MCF 10A (cell line): ENCODE data around the gene GABRR2. TPM values are rescaled to one million over a fixed set of nuclear protein-coding genes. Genes with fewer than 3 reads are reported as not detected.
A peak's percentile ranks its signal among the peaks of the same experiment; 100 is the strongest.

Experiments
- BruUV-seq: library from RNA; stranded (reverse); fragments of 400-500 nt; replicated peaks from 2 replicates; lab custom pipeline; 2021; lab: Mats Ljungman, UMichigan
- CTCF ChIA-PET: fragments of 300-600 bp; sonication (Branson Sonifier 250); formaldehyde crosslinking; extraction: SDS; loops from one replicate; lab custom pipeline; 2021; ENCODE audit warnings: antibody characterized with exemption, inconsistent platforms; lab: Yijun Ruan, JAX
- POLR2A ChIA-PET: fragments of 300-600, 350-650 bp; sonication (Branson Sonifier 250); formaldehyde crosslinking; extraction: SDS; loops from one replicate; lab custom pipeline; 2020; ENCODE audit warnings: antibody characterized with exemption, inconsistent platforms; lab: Yijun Ruan, JAX
- DNase-seq: peaks from one replicate; pipeline ENCODE4 v3.0.0-alpha.2; 2018; ENCODE audit not compliant: unreplicated experiment
- H3K27ac Mint-ChIP-seq: one replicate; pipeline ENCODE4 v1.8.0; 2022; ENCODE audit warnings: mild to moderate bottlenecking, low read depth, mixed read lengths; ENCODE audit not compliant: unreplicated experiment
- H3K27me3 Mint-ChIP-seq: one replicate; pipeline ENCODE4 v1.8.0; 2022; ENCODE audit warnings: mixed read lengths; ENCODE audit not compliant: insufficient read depth, unreplicated experiment
- H3K36me3 Mint-ChIP-seq: one replicate; pipeline ENCODE4 v1.8.0; 2022; ENCODE audit warnings: mild to moderate bottlenecking, moderate library complexity, mixed read lengths; ENCODE audit not compliant: insufficient read depth, unreplicated experiment
- H3K4me1 Mint-ChIP-seq: one replicate; pipeline ENCODE4 v1.8.0; 2022; ENCODE audit warnings: mixed read lengths; ENCODE audit not compliant: insufficient read depth, unreplicated experiment
- H3K4me3 Mint-ChIP-seq: one replicate; pipeline ENCODE4 v1.8.0; 2022; ENCODE audit warnings: mild to moderate bottlenecking, moderate library complexity, mixed read lengths; ENCODE audit not compliant: unreplicated experiment
- H3K9me3 Mint-ChIP-seq: one replicate; pipeline ENCODE4 v1.8.0; 2022; ENCODE audit warnings: mixed read lengths; ENCODE audit not compliant: unreplicated experiment
- intact Hi-C: fragments of 100-400 bp; cut with micrococcal nuclease; formaldehyde crosslinking; loops from 2 replicates; pipeline ENCODE4 v1.14.1; 2022
- total RNA-seq: library from RNA; stranded (reverse); gene quantifications from 2 replicates; pipeline ENCODE4 v1.2.3, GENCODE V29; 2022
- TF ChIP-seq, protein P1 (sequence below): fragments of 200-600 bp; IDR thresholded peaks from one replicate; pipeline ENCODE4 v1.8.0; 2022; ENCODE audit warnings: antibody characterized with exemption, mild to moderate bottlenecking; ENCODE audit not compliant: unreplicated experiment

GABRR2 gene
- total RNA-seq, 1 experiment from 2014 or later: not detected

DNA sequence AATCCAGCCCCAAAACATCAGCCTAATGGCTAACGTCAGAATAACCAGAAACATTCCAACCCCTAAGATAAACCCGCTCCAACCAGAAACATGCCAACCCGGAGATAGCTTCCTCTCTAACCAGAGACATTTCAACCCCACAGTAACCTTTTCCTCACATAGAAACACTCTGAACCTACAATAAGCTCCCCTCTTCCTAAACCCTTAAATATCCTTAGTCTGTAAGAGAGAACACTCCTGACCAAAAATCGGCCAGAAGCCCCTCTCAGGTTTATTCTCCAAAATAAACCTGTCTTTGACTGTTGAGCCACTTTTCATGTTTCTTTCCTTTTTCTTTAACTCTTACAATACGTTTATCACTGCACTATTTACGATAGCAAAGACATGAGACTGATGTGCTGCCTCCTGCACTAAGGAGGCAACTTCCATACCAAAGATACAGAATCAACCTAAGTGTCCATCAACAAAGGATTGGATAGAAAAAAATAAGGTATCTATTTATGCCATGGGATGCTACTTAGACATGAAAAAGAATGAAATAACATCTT lies 5.0 kb upstream of the GABRR2 start:
- ChIA-PET POLR2A (no interaction called here), CTCF (interaction anchor here (0.6 kb wide), 1 partner anchor 14 kb away, joined by 3 read pairs; no protein-coding TSS in a partner anchor)
- H3K4me3 Mint-ChIP-seq: no peak overlapping the region
- H3K36me3 Mint-ChIP-seq: no peaks in the 10 kb centered on the region
- H3K27me3 Mint-ChIP-seq: no peaks in the 10 kb centered on the region
- H3K9me3 Mint-ChIP-seq: no peaks in the 10 kb centered on the region
- no peaks in the 10 kb centered on the region for H3K4me1 Mint-ChIP-seq
- H3K27ac Mint-ChIP-seq: no peak overlapping the region
- TF ChIP-seq, protein P1, sequence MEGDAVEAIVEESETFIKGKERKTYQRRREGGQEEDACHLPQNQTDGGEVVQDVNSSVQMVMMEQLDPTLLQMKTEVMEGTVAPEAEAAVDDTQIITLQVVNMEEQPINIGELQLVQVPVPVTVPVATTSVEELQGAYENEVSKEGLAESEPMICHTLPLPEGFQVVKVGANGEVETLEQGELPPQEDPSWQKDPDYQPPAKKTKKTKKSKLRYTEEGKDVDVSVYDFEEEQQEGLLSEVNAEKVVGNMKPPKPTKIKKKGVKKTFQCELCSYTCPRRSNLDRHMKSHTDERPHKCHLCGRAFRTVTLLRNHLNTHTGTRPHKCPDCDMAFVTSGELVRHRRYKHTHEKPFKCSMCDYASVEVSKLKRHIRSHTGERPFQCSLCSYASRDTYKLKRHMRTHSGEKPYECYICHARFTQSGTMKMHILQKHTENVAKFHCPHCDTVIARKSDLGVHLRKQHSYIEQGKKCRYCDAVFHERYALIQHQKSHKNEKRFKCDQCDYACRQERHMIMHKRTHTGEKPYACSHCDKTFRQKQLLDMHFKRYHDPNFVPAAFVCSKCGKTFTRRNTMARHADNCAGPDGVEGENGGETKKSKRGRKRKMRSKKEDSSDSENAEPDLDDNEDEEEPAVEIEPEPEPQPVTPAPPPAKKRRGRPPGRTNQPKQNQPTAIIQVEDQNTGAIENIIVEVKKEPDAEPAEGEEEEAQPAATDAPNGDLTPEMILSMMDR: no peak
- intact Hi-C loops: no loop called here
- DNase-seq: no peak
- BruUV-seq: no TSS peak

DNA sequence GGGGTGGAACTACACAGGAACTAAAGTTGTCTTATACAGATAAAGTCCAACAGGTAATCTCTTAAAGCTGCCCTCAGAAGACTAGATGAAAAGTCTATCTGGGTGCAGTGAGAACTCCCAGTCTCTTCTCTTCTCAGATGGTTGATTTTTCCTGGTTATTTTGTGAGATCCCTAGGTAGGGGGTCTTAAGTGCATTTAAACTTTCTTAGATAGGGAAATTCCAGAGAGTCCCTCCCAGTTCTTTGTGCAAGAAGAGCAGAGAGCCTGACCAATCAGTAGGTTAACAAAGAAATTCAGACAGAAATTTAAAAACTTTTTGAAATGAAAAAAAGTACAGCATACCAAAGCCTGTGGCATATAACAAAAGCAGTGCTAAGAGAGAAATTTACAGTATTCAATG lies 2.0 kb upstream of the GABRR2 start:
- H3K4me1 Mint-ChIP-seq: peaks cover 5% of the 10 kb centered on the region
- DNase-seq: no peak
- no TSS peak for BruUV-seq
- POLR2A ChIA-PET: no interaction called here
- no peak overlapping the region for H3K27ac Mint-ChIP-seq
- H3K27me3 Mint-ChIP-seq: no peaks in the 10 kb centered on the region
- TF ChIP-seq, protein P1: no peak
- H3K4me3 Mint-ChIP-seq: no peak overlapping the region
- intact Hi-C loops: no loop called here
- H3K9me3 Mint-ChIP-seq: no peaks in the 10 kb centered on the region
- CTCF ChIA-PET: no interaction called here
- no peaks in the 10 kb centered on the region for H3K36me3 Mint-ChIP-seq

- peaks cover 11% of the 10 kb centered on the region for H3K4me1 Mint-ChIP-seq
- DNase-seq: no peak
- ChIA-PET CTCF (no interaction called here), POLR2A (no interaction called here)
- no peak overlapping the region for H3K27ac Mint-ChIP-seq
- TF ChIP-seq, protein P1: no peak
- H3K36me3 Mint-ChIP-seq: peaks cover 5% of the 10 kb centered on the region
- H3K9me3 Mint-ChIP-seq: no peaks in the 10 kb centered on the region
- BruUV-seq: no TSS peak
- H3K27me3 Mint-ChIP-seq: peaks cover 15% of the 10 kb centered on the region
- intact Hi-C loops: no loop called here
- no peak overlapping the region for H3K4me3 Mint-ChIP-seq
These were observed 407 bp downstream of the GABRR2 start for GRCh38 chr6:89314692-89315091.

- no peak overlapping the region for H3K4me3 Mint-ChIP-seq
- TF ChIP-seq, protein P1: no peak
- H3K27ac Mint-ChIP-seq: no peak overlapping the region
- H3K4me1 Mint-ChIP-seq: peaks cover 11% of the 10 kb centered on the region
- CTCF ChIA-PET: interaction anchor here (0.6 to 1.8 kb wide), 2 partner anchors 59 to 226 kb away, joined by 3 to 4 read pairs; no protein-coding TSS in a partner anchor
- intact Hi-C loops: no loop called here
- BruUV-seq: no TSS peak
- peaks cover 32% of the 10 kb centered on the region for H3K27me3 Mint-ChIP-seq
- peak; percentile 83 for DNase-seq
- POLR2A ChIA-PET: no interaction called here
- H3K36me3 Mint-ChIP-seq: peaks cover 5% of the 10 kb centered on the region
- H3K9me3 Mint-ChIP-seq: no peaks in the 10 kb centered on the region
These were observed 2.1 kb downstream of the GABRR2 start for GRCh38 chr6:89313006-89313405.
